Bronchial epithelial cell (primary cell): ENCODE data around the gene BBS7. TPM values are rescaled to one million over a fixed set of nuclear protein-coding genes. Genes with fewer than 3 reads are reported as not detected.

Experiments
- DNase-seq: peaks from one replicate; pipeline ENCODE4 v3.0.0-alpha.2; 2010; ENCODE audit warnings: low read depth
- FAIRE-seq: peaks from 2 replicates; lab custom pipeline; 2011; peaks lifted over from hg19 to GRCh38; lab: Jason Lieb, UNC
- H3K27me3 ChIP-seq: 2 replicates; pipeline ENCODE4 v1.5.1; 2011; ENCODE audit warnings: low read length; ENCODE audit not compliant: control insufficient read depth, insufficient read depth
- H3K36me3 ChIP-seq: 2 replicates; pipeline ENCODE4 v1.5.1; 2011; ENCODE audit warnings: low read length; ENCODE audit not compliant: control insufficient read depth, insufficient read depth
- H3K4me3 ChIP-seq: 2 replicates; pipeline ENCODE4 v1.5.1; 2011; ENCODE audit warnings: mild to moderate bottlenecking, low read depth, low read length, control low read depth
- CTCF ChIP-seq: IDR thresholded peaks from 2 replicates; pipeline ENCODE4 v1.5.1; 2011; ENCODE audit warnings: mild to moderate bottlenecking, moderate library complexity, low read length, control low read depth, inconsistent platforms; ENCODE audit not compliant: insufficient read depth, severe bottlenecking
- total RNA-seq: library from RNA; depleted of rRNA; stranded (reverse); fragments of >200 nt; gene quantifications from 2 replicates; pipeline ENCODE4 v1.2.1, GENCODE V29; 2014

BBS7 gene
- total RNA-seq, 1 donor from 2014 or later = 13.4 TPM

GRCh38 chr4:121776610-121777401 lies 93.5 kb downstream of the BBS7 start:
- DNase-seq (no peak), FAIRE-seq (no peak)
- no peak for TF ChIP-seq CTCF
- H3K27me3 ChIP-seq = no peaks in the 10 kb centered on the region
- no peaks in the 10 kb centered on the region for H3K36me3 ChIP-seq
- H3K4me3 ChIP-seq = no peak overlapping the region

Other genes with a start within 250 kb of the BBS7 start
- 206 and 251 TPM in 2 replicates for gene ANXA5, start 173.5 kb downstream of the BBS7 start, total RNA-seq
- gene SMIM43, start 105.3 kb downstream of the BBS7 start, total RNA-seq = under 0.01 TPM in 1 of 2 replicates, not detected in the other
- gene EXOSC9, start 69.2 kb downstream of the BBS7 start, total RNA-seq = 17.3 and 25.3 TPM in 2 replicates
- gene CCNA2, start 46.6 kb downstream of the BBS7 start, total RNA-seq = 0.79 and 1.4 TPM in 2 replicates
- 0.26 TPM in 1 of 2 replicates, not detected in the other for gene TRPC3, start 81.6 kb upstream of the BBS7 start, total RNA-seq